HepG2 (cell line): ENCODE data around the gene MAP3K14. TPM values are rescaled to one million over a fixed set of nuclear protein-coding genes. Genes with fewer than 3 reads are reported as not detected.
A peak's percentile ranks its signal among the peaks of the same experiment; 100 is the strongest.

Experiments
- ASH2L ChIP-seq: fragments of 300-600, 200-600 bp; sonication (generic); IDR thresholded peaks from 2 replicates; pipeline ENCODE4 v1.7.0; 2017; ENCODE audit warnings: low read depth, mild to moderate bottlenecking, moderate library complexity, mixed read lengths, low read length; ENCODE audit not compliant: insufficient read length
- ATF6 ChIP-seq: sonication (generic); formaldehyde crosslinking; conservative IDR thresholded peaks from 2 replicates; pipeline ENCODE4 v1.4.0; 2020; ENCODE audit warnings: missing genetic modification reagents
- CBFB ChIP-seq: sonication (generic); formaldehyde crosslinking; IDR thresholded peaks from 2 replicates; pipeline ENCODE4 v1.4.0; 2020; ENCODE audit warnings: missing genetic modification reagents
- CHD2 ChIP-seq: IDR thresholded peaks from 2 replicates; pipeline ENCODE4 v1.6.1; 2011; ENCODE audit warnings: low read depth, low read length, improper control_type of control experiment
- DZIP1 ChIP-seq: sonication (generic); formaldehyde crosslinking; IDR thresholded peaks from 2 replicates; pipeline ENCODE4 v1.5.0; 2020; ENCODE audit warnings: mild to moderate bottlenecking, missing genetic modification reagents
- HNF4G ChIP-seq, 2 experiments: sonication (generic) in 1 of 2; formaldehyde crosslinking in 1 of 2; IDR thresholded peaks; 2 replicates each; pipeline versions ENCODE4 v1.4.0 to v1.6.1; 2011 to 2020; ENCODE audit warnings: borderline replicate concordance in 2 of 2, low read depth in 2 of 2, mild to moderate bottlenecking in 2 of 2, low read length in 1 of 2, missing genetic modification reagents in 1 of 2, moderate library complexity in 1 of 2
- HNRNPLL ChIP-seq: fragments of 200-400 bp; formaldehyde crosslinking; IDR thresholded peaks from 2 replicates; pipeline ENCODE4 v1.6.1; 2017; ENCODE audit warnings: mild to moderate bottlenecking, low read depth, low read length; ENCODE audit not compliant: poor library complexity, severe bottlenecking
- KDM4B ChIP-seq: sonication (generic); formaldehyde crosslinking; IDR thresholded peaks from 2 replicates; pipeline ENCODE4 v1.4.0; 2020; ENCODE audit warnings: missing genetic modification reagents
- NONO ChIP-seq, 2 experiments: fragments of 450-650 bp in 1 of 2; sonication (generic) in 1 of 2; formaldehyde crosslinking in 1 of 2; IDR thresholded peaks in 1 of 2; conservative IDR thresholded peaks in 1 of 2; 2 replicates each; pipeline versions ENCODE4 v1.6.1 to v1.8.0; 2017 to 2022; ENCODE audit warnings: mild to moderate bottlenecking in 1 of 2, missing genetic modification reagents in 1 of 2, moderate library complexity in 1 of 2
- PAF1 ChIP-seq: IDR thresholded peaks from 2 replicates; pipeline ENCODE4 v1.6.1; 2016; ENCODE audit warnings: missing genetic modification reagents, missing compliant biosample characterization
- POLR2AphosphoS5 ChIP-seq: IDR thresholded peaks from 2 replicates; pipeline ENCODE4 v1.6.1; 2012; ENCODE audit warnings: low read depth, low read length
- RBFOX2 ChIP-seq: fragments of 200-400 bp; formaldehyde crosslinking; IDR thresholded peaks from 2 replicates; pipeline ENCODE4 v1.6.1; 2017; ENCODE audit warnings: low read depth, mild to moderate bottlenecking, low read length
- SMAD3 ChIP-seq: sonication (generic); formaldehyde crosslinking; IDR thresholded peaks from 2 replicates; pipeline ENCODE4 v1.4.0; 2020; ENCODE audit warnings: missing genetic modification reagents
- ZBTB1 ChIP-seq: sonication (generic); formaldehyde crosslinking; IDR thresholded peaks from 2 replicates; pipeline ENCODE4 v1.4.0; 2020; ENCODE audit warnings: missing genetic modification reagents, borderline replicate concordance
- ZBTB7A ChIP-seq: sonication (generic); formaldehyde crosslinking; IDR thresholded peaks from 2 replicates; pipeline ENCODE4 v1.8.0; 2022; ENCODE audit warnings: mild to moderate bottlenecking, missing genetic modification reagents
- ZNF567 ChIP-seq: sonication (generic); formaldehyde crosslinking; IDR thresholded peaks from 2 replicates; pipeline ENCODE4 v1.8.1; 2023; ENCODE audit warnings: mild to moderate bottlenecking, missing genetic modification reagents, borderline replicate concordance
- ZNF577 ChIP-seq: sonication (generic); formaldehyde crosslinking; IDR thresholded peaks from 2 replicates; pipeline ENCODE4 v1.4.0; 2020; ENCODE audit warnings: mild to moderate bottlenecking, low read depth, missing genetic modification reagents, borderline replicate concordance
- ZNF709 ChIP-seq: sonication (generic); formaldehyde crosslinking; IDR thresholded peaks from 2 replicates; pipeline ENCODE4 v1.5.0; 2020; ENCODE audit warnings: mild to moderate bottlenecking, missing genetic modification reagents
- ZSCAN22 ChIP-seq: sonication (generic); formaldehyde crosslinking; IDR thresholded peaks from 2 replicates; pipeline ENCODE4 v1.4.0; 2020; ENCODE audit warnings: mild to moderate bottlenecking, missing genetic modification reagents
- polyA plus RNA-seq, 8 experiments: library from polyadenylated mRNA; depleted of rRNA in 3 of 8; stranded (reverse) in 7 of 8; unstranded in 1 of 8; fragments of >200 nt; fragmentation: Illumina TruSeq in 4 of 8; extraction: Trizol in 4 of 8; gene quantifications; 2 replicates each; pipeline versions ENCODE4 v1.2.1 to v1.2.3, GENCODE V29; 2011 to 2016; ENCODE audit warnings: low read depth in 4 of 8, missing spikeins in 1 of 8, mixed read lengths in 1 of 8; ENCODE audit not compliant: insufficient read depth in 1 of 8
- total RNA-seq, 5 experiments: library from RNA; depleted of rRNA; stranded (reverse); fragments of >200 nt; fragmentation: Illumina TruSeq; extraction: Trizol; gene quantifications; 2 replicates each; pipeline ENCODE4 v1.2.3, GENCODE V29; 2016; ENCODE audit warnings: low read depth in 1 of 5
- TF ChIP-seq, protein P1 (sequence below): sonication (generic); formaldehyde crosslinking; IDR thresholded peaks from 2 replicates; pipeline ENCODE4 v1.8.0; 2022; ENCODE audit warnings: mild to moderate bottlenecking, missing genetic modification reagents, moderate library complexity
- TF ChIP-seq, protein P2 (sequence below): sonication (generic); formaldehyde crosslinking; IDR thresholded peaks from 2 replicates; pipeline ENCODE4 v1.4.0; 2020; ENCODE audit warnings: missing genetic modification reagents

MAP3K14 gene
- total and polyA plus RNA-seq, 2 of the 13 experiments (the other 11 are each of a cell fraction or from before 2014, with no cell fraction given): 2.6 TPM

GRCh38 chr17:45247429-45248131 is 69.2 kb downstream of the MAP3K14 start (continued):
- TF ChIP-seq NONO (IDR thresholded peaks at IDR 0.05) (no peak), NONO (CRISPR knock-in tag; conservative IDR thresholded peaks at IDR 0.05) (no peak; the same call in 1 of the 2 replicates), PAF1 (CRISPR knock-in tag) (no peak), CHD2 (no peak), DZIP1 (CRISPR knock-in tag) (no peak), ATF6 (no peak), ZNF709 (CRISPR knock-in tag) (no peak; the same call in 1 of the 2 replicates), SMAD3 (CRISPR knock-in tag) (no peak), KDM4B (no peak), CBFB (CRISPR knock-in tag) (no peak; the same call in 1 of the 2 replicates), ASH2L (peak; percentile 62), ZBTB1 (CRISPR knock-in tag) (no peak), ZBTB7A (no peak), HNRNPLL (peak; percentile 64), ZNF577 (CRISPR knock-in tag) (no peak), ZNF567 (CRISPR knock-in tag) (no peak), ZSCAN22 (CRISPR knock-in tag) (no peak), POLR2AphosphoS5 (peak; percentile 55; the same call in 1 of the 2 replicates), RBFOX2 (peak; percentile 75), HNF4G (IDR thresholded peaks at IDR 0.05; ENCODE audit: borderline replicate concordance, low read depth, low read length) (no peak), HNF4G (CRISPR knock-in tag; IDR thresholded peaks at IDR 0.05; ENCODE audit: borderline replicate concordance, low read depth) (no peak)
- TF ChIP-seq, protein P1, sequence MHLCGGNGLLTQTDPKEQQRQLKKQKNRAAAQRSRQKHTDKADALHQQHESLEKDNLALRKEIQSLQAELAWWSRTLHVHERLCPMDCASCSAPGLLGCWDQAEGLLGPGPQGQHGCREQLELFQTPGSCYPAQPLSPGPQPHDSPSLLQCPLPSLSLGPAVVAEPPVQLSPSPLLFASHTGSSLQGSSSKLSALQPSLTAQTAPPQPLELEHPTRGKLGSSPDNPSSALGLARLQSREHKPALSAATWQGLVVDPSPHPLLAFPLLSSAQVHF (CRISPR knock-in tag): no peak
- TF ChIP-seq, protein P2, sequence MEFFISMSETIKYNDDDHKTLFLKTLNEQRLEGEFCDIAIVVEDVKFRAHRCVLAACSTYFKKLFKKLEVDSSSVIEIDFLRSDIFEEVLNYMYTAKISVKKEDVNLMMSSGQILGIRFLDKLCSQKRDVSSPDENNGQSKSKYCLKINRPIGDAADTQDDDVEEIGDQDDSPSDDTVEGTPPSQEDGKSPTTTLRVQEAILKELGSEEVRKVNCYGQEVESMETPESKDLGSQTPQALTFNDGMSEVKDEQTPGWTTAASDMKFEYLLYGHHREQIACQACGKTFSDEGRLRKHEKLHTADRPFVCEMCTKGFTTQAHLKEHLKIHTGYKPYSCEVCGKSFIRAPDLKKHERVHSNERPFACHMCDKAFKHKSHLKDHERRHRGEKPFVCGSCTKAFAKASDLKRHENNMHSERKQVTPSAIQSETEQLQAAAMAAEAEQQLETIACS (CRISPR knock-in tag): no peak
